GM18909 (cell line): ENCODE data around the gene CAMTA1.
"Not testable (repeated sequence)": the region's sequence is repeated elsewhere in the genome, so short reads cannot be mapped to it uniquely, and the experiment has no call there.

Experiments used
- ATAC-seq: cut with Tn5 transposase; IDR thresholded peaks from one replicate; pipeline ENCODE4 v1.9.1; 2021; ENCODE audit warnings: mild to moderate bottlenecking; ENCODE audit not compliant: unreplicated experiment, poor library complexity

CAMTA1 gene

DNA sequence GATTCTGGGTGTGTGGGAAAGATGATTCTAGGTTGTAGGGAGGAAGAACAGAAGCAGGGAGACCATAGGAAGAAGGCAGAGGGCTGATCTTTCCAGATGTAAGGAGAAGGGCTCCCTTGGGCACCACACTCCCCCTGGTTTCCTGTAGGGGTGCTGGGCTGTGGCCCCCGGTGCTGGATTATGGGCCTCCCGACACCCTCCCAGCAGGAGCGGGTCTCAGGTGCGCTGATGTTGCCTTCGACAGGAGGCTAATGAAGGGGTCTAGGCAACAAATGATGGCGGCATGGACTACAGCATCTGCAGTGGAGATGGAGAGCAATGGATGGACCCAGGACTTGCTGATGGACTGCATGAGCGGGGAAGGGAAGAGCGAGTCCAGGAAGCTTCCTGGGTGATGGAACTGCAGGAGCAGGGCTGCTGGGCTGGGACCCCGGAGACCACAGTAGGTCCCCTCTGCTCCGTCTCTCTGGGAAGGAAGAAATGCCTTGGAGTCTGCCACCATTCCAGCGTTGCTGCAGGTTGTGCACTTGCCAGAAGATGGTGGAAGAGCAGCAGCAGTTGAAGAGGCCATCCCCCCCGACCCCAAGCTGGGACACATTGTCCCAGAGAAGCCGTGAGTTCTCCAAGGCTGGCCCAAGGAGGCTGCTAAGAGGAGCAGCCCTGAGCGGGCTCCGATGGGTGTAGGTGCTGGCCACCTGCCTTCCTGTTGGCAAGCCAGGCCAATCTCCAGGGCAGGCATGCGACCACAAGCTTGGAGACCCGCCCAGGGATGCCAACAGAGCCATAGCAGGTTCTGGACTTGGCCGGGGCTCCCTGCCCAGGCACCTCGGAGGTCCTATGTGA, 890.4 kb downstream of the CAMTA1 start:
- no peak for ATAC-seq

DNA sequence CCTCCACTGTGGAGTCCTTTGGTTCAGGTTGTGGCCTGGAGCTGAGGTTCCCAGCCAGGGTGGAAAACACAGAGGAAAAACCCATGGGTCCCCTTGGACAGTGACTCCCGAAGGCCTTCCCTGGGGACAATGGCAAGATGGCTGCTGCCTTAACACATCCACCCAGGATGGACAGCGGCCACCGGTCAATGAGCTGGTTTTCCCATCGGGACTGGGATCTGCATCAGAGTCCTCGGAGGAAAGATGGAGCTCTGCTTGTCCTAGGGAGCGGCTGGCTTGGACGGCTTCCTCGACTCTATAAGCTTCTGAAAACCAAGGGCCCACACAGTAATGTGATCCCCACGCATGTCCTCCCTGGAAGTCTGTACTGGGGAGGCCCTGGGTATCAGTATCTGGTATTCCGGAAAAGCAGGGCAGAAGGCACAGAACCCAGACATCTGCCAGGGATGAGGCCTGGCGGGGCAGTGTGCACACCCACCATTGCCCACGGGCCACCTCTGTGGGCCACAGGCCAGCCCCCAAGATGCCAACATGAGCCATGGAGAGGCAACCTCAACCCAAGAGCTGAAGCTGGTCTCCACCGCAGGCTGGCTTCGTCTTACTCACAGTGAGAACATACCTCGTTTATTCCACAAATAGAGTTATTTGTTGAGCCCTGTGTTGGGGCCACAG, 891.2 kb downstream of the CAMTA1 start:
- ATAC-seq, result no peak

DNA sequence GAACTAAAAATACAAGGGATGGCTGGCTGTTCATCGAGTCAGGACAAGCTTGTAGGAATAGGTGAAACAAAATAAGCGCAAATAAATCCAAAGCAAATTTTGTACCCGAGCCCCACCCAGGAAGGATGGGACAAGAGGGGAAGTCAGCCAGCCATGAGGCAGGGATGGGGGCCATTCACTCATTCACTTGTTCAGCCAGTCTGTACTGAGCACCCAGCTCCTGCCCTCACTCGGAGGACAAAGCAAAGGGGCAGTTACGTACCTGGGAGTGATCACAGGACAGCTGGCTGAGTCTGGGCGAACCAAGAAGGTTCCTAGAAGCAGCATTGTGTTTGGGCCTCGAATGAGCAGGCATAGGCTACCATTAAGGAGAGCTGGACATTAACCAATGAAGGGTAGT, 891.9 kb downstream of the CAMTA1 start:
- ATAC-seq, result no peak

DNA sequence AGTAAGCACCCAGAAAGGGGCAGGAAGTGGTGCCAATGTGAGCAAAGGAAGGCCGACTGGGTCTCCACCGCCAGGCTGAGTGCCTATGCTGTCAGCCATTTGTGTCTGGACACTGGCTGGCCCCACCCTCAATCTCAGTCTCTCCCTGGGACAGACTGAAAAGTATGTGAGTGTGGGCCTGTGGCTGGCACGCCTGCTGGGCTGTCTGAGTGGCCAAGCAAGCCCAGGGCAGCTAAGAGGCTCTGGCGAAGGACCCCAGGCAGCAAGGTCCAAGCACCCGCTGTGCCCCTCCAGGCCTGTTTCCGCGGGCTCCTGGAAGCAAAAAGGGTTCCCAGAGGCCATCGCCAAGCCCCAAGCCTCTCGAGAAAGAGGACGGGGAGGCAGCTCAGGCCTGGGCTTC, 892.6 kb downstream of the CAMTA1 start:
- ATAC-seq, result no peak

DNA sequence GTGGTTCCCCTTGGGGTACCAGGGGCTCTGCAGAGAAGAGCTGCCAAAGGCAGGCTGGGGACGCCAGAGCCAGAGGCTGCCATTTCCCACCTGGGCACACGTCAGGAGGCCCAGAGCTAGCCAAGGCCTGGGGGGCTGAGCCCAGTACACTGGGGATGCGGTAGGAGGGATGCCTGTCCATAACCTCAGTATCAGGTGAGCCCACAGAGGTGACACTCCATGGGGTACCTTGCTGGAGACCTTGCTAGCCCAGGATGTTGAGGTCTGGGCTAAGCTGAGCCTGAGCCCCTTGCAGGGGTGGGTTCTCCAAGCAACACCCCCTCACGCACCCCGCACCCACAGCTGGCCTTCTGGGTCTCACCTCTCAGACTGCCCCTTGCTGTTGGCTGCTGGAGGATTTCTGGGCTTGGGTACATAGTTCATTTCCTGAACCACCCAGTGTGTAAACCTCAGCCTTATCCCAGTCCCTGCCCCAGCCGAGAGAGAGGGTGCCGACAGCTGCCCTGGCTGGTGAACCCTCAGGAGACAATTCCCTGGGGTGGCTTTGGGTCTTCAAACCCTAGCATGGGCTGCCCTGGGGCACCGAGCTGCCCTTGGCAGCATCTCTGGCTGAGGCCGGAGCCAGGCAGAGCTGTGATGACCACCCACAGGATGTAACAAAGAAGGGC, 893.4 kb downstream of the CAMTA1 start:
- ATAC-seq, result no peak

DNA sequence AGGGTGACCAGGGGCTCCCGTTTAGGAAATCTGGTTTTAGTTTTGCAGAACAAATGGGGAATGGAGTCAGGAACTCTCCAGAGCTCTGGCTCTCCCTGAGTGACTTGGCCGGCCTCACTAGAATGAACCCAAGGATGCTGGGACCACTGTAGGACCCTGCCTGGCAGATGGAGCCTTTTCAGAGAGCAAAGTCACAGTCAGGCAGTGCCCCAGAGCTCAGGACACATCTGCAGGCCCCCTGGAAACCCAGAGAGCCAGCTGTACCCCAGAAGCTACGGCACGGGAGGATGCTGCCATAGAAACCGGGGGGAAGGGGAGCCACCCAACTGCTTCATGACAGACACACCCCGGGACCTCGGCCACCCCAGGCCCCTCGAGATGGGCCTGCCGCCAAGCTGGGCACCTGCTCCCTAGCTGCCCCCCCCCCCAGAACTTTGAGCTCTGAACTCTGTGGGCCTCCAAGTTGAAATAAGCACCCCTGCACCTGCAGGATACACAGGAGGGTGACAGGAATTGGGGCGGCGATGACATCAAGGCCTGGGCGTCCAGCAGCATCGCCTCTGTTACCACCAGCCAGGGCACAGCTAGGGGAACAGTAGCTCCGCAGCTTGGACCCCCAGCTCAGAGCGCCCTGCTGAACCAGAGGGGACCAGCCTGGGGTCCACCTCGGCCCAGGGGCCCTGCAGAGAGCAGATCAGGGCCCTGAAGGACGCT, 894.1 kb downstream of the CAMTA1 start:
- ATAC-seq, result no peak

DNA sequence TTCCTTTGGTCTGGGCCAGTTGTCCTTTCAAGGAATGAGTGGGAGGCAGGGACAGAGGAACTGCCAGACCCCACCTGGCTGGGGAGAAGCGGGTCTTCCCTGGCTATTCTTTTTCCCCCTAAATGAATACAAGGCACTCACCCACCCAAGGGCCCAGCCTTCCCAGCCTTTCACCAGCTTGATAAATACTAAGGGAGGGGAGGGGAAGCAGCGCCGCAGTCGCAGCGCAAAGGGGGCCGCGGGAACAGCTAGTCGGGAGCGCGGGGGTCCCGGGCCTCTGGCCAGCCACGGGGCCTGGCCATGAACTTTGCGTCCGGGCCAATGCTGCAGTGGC, 894.6 kb downstream of the CAMTA1 start:
- ATAC-seq, result no peak

DNA sequence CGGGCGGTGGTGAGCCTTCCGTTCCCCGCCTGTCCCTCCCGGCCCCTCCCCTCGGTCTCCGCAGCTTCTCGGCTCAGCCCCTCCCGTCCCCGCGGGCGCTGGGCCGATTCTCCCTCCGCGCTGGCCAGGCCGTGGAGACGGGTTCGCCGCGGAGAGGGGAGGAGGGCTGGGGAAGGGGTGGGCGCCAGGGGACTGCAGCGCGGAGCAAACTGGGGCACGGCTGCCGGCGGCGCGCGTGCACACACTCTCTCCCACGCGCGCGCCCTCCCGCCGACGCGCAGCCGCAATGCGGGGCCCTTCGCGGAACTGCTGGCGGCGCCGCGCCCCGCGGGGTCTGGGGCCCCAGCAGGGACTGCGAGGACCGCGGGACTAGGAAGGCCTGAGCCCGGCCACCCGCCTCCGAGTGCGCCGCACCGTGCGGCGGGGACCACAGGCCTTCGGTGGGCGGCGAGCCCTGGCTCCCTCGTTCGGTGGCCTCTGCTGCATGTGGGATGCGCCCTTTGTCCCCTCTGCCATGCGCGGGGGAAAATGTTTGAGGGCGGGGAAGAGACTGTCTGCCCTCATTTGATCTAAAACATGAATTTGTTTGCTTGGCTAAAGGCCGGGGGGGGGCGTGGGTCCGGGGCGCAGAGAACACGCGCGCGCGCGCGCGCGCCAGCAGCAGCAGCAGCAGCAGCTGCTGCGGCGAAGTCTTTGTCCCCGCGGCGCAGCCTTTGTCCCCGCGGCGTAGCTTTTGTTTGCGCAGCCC, 895.1 kb downstream of the CAMTA1 start:
- ATAC-seq, result no peak

DNA sequence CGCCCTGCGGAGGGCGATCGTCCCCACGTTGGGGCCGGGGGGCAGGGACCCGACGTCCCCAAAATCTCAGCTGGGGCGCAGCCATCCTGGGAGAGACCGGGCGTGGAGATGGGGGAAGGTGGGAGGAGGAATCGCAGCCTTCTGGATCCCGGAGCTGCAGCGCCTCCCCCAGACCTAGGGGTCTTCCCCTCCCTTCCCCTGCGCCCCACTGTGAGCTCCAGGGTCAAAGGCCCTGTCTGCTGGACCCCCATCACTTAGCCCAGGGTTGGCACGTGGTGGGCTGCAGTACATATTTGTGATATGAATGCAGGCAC, 895.7 kb downstream of the CAMTA1 start:
- no peak for ATAC-seq

DNA sequence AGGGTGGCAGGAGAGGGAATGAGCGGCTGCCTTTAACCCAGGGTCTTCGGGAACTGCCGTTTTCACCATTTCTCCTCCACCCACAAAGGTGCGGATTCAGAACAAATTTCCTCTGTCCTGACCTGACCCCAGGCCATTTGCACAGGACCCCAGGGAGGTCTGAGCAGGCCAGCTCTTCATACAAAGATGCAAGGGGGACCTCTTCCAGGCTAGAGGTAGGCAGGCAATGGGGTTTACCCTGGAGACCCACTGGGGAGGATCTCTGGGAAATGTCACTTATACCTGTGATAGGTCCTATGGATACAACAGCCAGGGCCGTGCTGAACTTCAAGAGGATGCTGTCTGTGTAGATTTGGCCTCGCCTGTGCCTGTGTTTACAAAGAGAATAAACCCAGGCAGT, 896.1 kb downstream of the CAMTA1 start:
- ATAC-seq, result no peak

DNA sequence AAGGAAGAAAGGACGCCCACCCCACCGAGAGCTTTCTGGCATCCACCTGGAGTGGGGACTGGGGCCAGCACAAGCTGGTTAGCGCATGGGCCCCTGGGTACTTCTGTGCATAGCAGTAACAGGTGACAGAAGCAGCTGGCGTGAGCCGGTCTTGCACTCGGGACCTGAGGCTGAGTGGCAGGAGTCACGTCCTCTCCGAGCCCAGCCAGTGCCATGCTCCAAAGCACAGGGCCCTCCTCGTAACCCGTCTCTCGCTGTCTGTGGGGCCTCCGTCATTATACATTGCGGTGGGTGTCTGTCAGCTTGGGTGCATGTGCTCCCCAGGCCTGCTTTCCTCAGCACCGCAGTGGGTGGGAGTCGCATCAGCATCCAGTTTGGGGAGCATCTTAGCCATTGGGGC, 898.3 kb downstream of the CAMTA1 start:
- ATAC-seq, result no peak

DNA sequence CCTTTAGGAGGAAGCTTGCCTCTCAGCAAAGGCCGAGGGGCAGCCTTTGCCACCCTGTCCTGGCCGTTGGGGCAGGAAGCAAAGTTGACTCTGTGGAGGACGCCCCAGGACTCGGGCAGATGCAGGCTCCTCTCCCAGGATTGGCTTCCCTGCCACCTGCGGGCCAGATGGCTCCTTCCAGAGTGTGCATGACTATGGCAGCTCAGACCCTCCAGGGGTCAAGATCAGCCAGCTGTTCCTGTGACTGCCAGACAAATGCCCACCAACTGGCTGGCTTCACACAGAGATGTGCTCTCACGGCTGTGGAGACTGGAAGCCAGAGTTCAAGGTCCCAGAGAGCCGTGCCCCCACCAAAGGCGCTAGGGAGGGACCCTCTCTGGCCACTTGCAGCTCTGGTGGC, 898.9 kb downstream of the CAMTA1 start:
- no peak for ATAC-seq

DNA sequence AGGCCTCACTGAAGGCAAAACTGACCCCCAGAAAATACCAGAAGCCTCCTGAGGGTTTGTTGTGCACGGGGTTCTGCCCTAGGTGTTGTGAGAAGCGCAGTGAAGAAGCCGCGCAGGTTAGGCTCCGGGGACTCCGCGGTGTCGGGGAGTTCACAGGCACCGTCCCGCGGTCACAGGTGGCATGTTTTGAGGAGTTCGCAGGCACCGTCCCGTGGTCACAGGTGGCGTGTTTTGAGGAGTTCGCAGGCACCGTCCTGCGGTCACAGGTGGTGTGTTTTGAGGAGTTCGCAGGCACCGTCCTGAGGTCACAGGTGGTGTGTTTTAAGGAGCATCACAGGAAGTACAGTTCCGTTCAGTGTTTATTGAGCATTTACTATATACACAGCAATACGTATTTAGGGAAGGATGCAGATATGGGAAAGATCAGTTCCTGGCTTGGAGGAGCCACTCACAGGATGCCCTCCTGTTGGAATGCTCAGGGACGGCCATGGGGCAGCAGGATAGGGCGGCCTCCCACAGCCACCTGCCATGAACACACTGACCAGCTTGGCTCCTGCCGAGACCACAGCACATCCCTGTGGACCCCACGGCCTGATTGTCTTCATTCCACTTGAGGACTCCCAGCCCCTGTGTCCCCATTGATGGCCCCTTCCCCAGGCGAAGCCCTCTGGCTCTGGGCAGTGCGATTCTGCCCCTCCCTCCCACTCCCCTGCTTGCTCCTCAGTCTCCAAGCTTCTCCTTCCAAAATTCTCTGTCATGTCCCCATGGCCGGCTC, 899.8 kb downstream of the CAMTA1 start:
- no peak for ATAC-seq

DNA sequence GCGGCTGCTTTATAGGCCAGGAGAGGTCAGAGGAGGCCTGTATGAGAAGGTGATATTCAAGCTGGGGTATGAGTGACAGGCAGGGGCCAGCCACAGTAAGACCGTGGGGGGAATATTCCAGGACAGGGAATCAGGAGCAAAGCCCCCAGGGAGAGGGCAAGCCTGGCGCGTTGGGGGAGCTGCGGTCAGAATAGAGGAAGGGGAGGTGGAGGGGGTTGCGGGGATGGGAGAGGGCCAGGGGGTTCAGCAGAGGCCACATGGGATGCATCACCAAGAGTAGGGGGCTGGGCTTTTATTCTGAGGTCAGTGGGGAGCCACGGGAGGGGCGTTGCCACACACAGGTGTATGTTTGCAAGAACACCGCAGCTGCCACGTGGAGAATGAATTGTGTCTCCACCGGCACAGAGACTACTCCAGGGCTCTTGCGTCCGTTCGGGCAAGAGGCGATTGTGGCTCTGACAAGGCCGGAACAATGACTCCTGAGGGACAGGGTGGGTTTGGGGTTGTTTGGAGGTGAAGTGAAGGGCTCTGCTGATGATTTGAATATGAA, 901.1 kb downstream of the CAMTA1 start:
- ATAC-seq, result no peak

DNA sequence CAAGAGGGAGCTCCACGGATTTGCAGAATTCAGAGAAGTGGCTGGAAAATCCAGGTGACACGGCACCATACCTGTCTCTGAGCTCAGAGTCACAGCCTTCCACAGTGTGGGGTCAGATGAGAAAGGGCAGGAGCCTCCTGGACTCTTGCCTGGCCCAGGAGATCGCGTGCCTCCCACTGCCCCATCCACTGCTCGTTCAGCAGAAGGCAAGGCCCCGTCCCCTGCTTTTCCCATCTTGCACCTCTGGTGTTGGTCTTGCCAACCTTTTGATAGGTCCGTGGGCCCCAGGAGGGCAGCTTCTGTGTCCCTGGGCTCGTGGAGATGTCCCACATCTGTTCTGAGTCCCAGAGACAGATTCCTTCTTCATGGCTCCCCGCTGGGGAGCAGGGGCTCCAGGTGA, 902.2 kb downstream of the CAMTA1 start:
- ATAC-seq, result no peak

DNA sequence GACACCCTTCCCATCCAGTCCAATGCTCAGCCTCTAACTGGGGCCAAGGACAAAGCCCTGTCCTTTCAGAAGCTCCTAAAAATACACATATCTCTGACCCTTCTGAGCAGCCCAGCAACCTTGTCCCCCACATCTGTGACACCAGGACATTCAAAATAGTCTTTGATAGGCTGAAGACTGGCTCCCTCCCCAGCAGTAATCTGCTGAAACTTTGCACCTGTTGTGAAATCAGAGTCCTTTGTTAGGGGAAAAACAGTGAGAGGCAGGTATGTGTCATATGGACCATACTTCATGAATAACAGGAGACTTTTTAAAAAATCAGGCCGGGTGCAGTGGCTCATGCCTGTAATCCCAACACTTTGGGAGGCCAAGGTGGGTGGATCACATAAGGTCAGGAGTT, 903.4 kb downstream of the CAMTA1 start:
- ATAC-seq, result no peak

DNA sequence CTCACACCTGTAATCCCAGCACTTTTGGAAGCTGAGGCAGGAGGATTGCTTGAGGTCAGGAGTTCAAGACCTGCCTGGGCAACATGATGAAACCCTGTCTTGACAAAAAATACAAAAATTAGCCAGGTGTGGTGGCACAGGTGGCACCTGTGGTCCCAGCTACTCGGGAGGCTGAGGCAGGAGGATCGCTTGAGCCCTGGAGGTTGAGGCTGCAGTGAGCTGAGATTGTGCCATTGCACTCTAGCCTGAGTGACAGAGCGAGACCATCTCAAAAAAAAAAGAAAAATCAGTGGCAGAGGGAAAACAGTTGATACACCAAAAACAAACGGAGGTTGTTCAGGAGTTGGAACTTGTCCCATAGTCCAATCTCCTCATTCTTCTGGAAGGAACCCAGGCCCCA, 904.1 kb downstream of the CAMTA1 start:
- not testable (repeated sequence) for ATAC-seq

DNA sequence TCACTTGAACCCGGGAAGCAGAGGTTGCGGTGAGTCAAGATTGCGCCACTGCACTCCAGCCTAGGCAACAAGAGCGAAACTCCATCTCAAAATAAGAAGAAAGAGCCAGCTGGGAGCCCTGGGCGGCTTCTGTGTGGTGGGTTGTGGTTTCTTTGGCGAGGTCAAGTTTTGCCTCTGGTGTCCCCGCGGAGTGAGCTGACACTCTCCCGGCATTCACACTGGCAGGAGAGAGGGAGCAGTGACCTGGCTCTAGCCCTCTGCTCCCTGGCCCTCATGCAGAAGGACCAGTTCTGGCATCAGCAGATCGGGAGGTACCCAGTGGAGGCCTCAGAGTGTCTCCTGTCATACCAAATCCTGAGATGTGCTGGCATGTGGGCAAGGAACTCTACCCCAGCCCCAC, 904.8 kb downstream of the CAMTA1 start:
- no peak for ATAC-seq

DNA sequence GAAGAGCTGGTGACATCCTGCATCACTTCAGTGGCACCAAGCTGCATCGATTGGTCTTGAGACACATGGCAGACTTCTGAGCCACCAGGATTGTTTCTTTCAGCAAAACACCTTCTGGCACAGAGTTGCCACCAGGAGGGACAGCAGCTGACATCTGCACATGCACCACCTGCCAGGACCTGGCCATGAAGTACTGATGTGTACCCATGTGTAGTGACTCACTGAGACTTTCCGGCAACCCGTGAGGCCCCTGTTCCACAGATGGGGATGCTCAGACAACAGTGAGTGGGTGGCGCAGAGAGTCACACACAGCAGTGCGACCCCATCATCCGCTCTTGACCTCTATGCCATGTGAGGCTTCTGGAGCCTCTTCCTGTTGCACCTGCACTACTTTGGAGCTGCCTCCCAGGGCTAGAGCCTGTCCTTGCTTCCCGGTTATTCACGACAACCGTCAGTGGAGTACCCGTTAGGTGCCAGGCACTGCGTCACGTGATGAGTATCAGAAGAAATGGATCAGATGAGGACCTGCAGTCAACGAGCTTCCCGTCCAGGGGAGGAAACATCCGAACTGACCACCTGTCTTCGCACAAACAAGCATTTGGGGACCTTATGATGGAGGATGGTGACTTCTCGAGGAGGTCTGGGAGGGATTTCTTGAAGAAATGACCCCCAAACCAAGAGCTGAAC, 905.4 kb downstream of the CAMTA1 start:
- ATAC-seq, result no peak
